ENCODE measurements around the gene FAM193A.
A peak's percentile ranks its signal among the peaks of the same experiment; 100 is the strongest.
"Not testable (repeated sequence)": the region's sequence is repeated elsewhere in the genome, so short reads cannot be mapped to it uniquely, and the experiment has no call there.

The FAM193A gene

GRCh38 chr4:2733844-2734574, 197.6 kb downstream of the FAM193A start:
- no peak for DNase-seq

- DNase-seq = no peak
These were observed 198.2 kb downstream of the FAM193A start for GRCh38 chr4:2734612-2735011.

GRCh38 chr4:2735869-2736268, 199.4 kb downstream of the FAM193A start:
- DNase-seq = no peak

GRCh38 chr4:2738296-2738695, 201.8 kb downstream of the FAM193A start:
- DNase-seq = not testable (repeated sequence)

GRCh38 chr4:2741626-2742025, 205.2 kb downstream of the FAM193A start:
- DNase-seq = no peak

GRCh38 chr4:2742081-2742822, 205.8 kb downstream of the FAM193A start:
- no peak for DNase-seq

GRCh38 chr4:2742823-2743517, 206.5 kb downstream of the FAM193A start:
- no peak for DNase-seq

GRCh38 chr4:2743518-2744445, 207.3 kb downstream of the FAM193A start:
- no peak for DNase-seq

GRCh38 chr4:2744576-2745270, 208.3 kb downstream of the FAM193A start:
- no peak for DNase-seq

- DNase-seq = no peak
These were observed 209.1 kb downstream of the FAM193A start for GRCh38 chr4:2745516-2745915.

GRCh38 chr4:2745981-2746806, 209.7 kb downstream of the FAM193A start:
- no peak for DNase-seq

GRCh38 chr4:2746891-2747695, 210.6 kb downstream of the FAM193A start:
- no peak for DNase-seq

GRCh38 chr4:2750719-2751605, 214.5 kb downstream of the FAM193A start:
- DNase-seq = no peak

- no peak for DNase-seq
These were observed 217.0 kb downstream of the FAM193A start for GRCh38 chr4:2753436-2753835.

- no peak for DNase-seq
These were observed 218.7 kb downstream of the FAM193A start for GRCh38 chr4:2754848-2755819.

- DNase-seq = peak; percentile 1
These were observed 219.6 kb downstream of the FAM193A start, which contains the start of gene TNIP2 for GRCh38 chr4:2755821-2756690. Gene TNIP2 (minus strand): TSS chr4:2756336. CDS start chr4:2756289, 47 bp downstream.
